22Rv1 (cell line): ENCODE results near the gene PUS1.
"Not testable (repeated sequence)": the region's sequence is repeated elsewhere in the genome, so short reads cannot be mapped to it uniquely, and the experiment has no call there.

Experiments
- H3K27ac ChIP-seq: fragments of 450-650 bp; 2 replicates; pipeline ENCODE4 v1.5.1; 2017
- ZFX ChIP-seq: fragments of 450-650 bp; IDR thresholded peaks from 2 replicates; pipeline ENCODE4 v1.6.1; 2017; ENCODE audit warnings: antibody characterized with exemption, borderline replicate concordance
- TF ChIP-seq, protein P1 (sequence below): fragments of 450-650 bp; IDR thresholded peaks from 2 replicates; pipeline ENCODE4 v1.5.1; 2017; ENCODE audit warnings: mild to moderate bottlenecking

The PUS1 gene

DNA sequence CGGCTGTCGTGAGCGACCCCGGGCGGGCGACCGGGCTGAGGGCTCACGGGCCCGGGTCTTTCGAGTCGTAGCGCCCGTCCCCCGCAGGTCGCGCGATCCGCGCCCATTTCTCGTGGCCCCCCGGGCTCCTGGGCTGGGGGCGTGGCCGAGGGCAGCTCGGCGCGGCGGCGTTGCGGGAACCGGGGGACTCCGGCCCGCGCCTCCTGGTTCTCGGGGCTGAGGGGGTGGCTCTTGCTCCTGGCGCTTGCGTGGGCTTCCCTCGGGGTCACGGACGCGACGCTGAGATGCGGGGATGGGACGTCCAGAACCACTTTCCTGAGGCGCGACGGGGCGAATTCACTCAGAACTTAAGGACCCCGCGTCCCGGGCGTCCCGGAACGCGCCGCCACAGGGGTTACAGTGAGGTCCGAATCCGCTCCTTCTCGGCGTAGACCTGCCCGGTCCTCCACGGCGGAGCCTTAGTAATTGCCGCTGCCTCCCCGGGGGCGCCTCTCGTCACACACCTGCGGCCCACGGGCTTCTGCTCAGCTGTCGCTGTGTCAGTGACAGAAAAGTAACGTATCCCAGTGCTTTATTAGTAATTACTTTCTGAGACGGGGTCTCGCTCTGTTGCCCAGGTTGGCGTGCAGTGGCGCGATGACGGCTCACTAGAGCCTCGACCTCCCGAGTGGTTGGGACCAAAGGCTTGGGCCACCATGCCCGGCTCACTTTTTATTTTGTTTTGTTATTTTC lies 21.3 kb downstream of the PUS1 start:
- TF ChIP-seq, protein P1, sequence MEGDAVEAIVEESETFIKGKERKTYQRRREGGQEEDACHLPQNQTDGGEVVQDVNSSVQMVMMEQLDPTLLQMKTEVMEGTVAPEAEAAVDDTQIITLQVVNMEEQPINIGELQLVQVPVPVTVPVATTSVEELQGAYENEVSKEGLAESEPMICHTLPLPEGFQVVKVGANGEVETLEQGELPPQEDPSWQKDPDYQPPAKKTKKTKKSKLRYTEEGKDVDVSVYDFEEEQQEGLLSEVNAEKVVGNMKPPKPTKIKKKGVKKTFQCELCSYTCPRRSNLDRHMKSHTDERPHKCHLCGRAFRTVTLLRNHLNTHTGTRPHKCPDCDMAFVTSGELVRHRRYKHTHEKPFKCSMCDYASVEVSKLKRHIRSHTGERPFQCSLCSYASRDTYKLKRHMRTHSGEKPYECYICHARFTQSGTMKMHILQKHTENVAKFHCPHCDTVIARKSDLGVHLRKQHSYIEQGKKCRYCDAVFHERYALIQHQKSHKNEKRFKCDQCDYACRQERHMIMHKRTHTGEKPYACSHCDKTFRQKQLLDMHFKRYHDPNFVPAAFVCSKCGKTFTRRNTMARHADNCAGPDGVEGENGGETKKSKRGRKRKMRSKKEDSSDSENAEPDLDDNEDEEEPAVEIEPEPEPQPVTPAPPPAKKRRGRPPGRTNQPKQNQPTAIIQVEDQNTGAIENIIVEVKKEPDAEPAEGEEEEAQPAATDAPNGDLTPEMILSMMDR, result no peak
- TF ChIP-seq ZFX, result no peak
- peak overlapping the region; percentile 84 for H3K27ac ChIP-seq

DNA sequence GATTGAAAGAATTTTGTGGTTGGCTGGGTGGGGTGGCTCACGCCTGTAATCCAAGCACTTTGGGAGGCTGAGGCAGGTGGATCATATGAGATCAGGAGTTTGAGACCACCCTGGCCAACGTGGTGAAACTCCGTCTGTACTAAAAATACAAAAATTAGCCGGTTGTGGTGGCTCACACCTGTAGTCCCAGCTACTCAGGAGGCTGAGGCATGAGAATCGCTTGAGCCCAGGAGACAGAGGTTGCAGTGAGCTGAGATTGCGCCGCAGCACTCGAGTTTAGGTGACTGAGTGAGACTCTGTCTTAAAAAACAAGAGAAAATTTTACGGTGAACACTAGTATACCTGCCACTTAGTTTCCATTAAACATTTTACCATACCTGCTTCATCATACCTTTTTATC lies 24.7 kb downstream of the PUS1 start:
- not testable (repeated sequence) for H3K27ac ChIP-seq

DNA sequence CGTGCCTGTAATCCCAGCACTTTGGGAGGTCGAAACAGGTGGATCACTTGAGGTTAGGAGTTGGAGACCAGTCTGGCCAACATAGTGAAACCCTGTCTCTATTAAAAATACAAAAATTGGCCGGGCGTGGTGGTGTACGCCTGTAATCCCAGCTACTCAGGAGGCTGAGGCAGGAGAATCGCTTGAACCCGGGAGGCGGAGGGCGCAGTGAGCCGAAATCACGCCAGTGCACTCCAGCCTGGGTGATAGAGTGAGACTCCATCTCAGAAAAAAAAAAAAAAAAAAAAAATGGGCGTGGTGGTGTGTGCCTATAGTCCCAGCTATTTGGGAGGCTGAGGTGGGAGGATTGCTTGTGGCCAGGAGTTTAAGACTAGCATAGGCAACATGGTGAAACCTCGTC lies 25.4 kb downstream of the PUS1 start:
- H3K27ac ChIP-seq, result not testable (repeated sequence)

DNA sequence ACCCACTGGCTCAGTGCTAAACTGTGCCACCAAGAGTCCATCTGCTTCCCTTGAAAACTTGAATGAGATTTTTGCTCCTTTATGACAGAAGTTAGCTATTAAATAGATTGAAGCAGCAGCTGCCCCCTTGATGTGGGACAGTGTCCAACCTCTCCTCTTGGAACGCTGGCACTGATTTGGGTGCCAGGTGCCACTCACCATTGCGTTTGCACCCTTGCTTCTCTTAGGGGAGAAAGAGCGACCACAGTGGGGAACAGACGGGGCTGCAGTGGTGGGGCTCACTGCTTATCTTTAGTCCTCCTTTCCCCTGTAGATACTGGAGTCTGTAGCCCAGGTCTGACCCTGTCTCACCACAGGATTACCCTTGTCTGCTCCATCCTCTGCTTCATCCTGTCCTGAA lies 30.0 kb downstream of the PUS1 start:
- H3K27ac ChIP-seq, result no peak overlapping the region
- TF ChIP-seq ZFX, result no peak
- TF ChIP-seq, protein P1, result no peak

DNA sequence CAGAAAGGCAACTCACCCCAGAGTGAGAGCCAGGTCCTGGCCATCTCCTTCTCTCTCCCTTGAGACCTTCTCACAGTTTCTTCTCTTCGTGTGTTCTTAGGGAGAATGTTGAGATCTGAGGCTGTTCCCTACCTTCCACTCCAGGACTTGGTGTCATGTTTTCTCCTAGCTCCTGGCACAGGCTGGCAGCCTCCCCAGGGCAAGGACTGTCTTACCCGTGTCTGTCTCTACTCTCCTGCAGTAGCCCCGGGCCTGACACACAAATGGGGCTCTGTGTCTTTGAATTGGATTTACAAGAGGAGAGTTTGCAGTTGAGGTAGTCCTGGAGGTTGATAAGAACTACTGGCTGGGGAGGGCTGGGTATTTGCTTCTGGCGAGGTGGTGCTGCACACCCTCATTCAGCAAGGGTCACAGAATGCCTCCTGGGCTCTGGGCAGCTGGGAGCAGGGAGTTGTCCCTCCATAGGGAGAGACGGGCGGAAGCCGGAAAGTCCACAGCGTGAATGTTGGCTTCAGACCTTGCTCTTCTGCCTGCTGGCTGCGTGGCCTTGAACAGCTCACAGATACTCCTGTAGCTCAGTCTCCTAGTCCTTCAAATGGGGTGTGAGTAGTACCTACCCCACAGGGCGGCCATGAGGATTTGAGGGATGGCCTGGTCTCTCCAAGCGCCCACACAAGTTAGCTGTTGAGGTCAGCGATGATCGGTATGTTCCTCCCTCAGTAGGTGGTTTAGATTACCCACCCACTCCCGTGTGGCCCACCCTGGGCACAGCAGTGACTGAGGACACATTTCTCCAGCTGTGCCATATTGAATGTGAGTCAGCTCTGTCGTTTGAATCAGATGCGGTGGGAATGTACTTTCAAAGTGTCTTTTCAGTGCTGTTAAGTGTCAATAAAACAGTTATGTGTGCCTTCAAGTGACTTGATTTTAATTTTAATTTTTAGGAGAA lies 30.8 kb downstream of the PUS1 start:
- TF ChIP-seq, protein P1, result no peak
- TF ChIP-seq ZFX, result no peak
- no peak overlapping the region for H3K27ac ChIP-seq

DNA sequence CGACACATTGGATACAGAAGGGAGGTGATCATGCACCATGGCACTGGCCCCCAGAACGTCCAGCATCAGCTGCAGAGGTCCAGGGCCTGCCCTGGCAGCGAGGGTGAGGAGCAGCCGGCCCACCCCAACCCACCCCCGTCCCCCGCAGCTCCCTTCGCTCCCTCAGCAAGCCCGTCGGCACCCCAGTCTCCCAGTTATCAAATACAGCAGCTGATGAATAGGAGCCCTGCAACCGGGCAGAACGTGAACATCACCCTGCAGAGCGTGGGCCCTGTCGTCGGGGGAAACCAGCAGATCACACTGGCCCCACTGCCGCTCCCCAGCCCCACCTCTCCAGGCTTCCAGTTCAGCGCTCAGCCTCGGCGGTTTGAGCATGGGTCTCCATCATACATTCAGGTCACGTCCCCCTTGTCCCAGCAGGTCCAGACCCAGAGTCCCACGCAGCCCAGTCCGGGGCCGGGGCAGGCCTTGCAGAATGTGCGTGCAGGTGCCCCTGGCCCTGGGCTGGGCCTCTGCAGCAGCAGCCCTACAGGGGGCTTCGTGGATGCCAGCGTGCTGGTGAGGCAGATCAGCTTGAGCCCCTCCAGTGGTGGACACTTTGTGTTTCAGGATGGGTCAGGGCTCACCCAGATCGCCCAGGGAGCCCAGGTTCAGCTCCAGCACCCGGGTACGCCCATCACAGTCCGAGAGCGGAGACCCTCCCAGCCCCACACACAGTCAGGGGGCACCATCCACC lies 31.7 kb downstream of the PUS1 start:
- not testable (repeated sequence) for H3K27ac ChIP-seq

DNA sequence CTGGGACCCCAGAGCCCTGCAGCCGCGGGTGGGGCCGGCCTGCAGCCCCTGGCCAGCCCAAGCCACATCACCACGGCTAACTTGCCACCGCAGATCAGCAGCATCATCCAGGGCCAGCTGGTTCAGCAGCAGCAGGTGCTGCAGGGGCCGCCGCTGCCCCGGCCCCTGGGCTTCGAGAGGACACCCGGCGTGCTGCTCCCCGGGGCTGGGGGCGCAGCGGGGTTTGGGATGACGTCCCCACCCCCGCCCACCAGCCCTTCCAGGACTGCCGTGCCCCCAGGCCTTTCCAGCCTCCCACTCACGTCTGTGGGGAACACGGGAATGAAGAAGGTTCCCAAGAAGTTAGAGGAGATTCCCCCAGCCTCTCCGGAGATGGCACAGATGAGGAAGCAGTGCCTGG lies 32.3 kb downstream of the PUS1 start:
- not testable (repeated sequence) for H3K27ac ChIP-seq

DNA sequence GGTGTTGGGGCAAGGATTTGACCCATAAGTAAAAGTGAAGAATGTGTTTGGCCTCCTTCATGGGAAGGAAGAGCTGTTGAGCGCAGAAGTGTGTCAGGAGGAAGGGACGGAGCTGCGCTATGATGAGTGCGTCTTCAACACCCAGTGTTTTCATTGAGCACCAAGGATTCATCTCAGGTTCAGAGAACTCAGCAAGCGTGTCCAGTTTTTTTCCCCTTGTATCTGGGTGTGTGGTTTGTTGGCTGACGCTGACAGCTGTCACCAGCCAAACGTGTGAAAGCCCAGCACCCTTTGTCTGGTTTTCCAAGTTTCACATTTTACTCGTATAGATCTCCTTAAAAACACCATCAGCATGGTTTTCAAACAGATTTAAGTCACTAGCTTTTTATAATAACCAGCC lies 33.0 kb downstream of the PUS1 start:
- TF ChIP-seq, protein P1, result no peak
- no peak for TF ChIP-seq ZFX
- H3K27ac ChIP-seq, result no peak overlapping the region

DNA sequence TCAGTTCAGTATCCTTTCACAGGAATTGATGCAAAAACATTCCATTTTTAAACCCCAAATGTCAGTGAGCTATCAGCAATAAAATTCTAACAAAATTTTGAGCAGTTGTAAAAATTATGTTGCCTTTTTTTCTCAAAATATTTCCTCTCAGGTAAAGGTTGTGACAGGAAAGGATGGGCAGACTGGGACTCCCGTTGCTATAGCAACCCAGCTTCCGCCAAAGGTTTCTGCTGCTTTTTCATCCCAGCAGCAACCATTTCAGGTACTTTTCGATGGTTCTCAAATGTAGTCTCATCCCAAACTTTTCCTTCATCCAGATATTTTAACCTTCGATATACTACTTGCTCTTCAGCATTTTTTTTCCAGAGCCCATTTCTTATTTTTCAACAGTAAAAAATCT lies 34.3 kb downstream of the PUS1 start:
- TF ChIP-seq, protein P1, result no peak
- TF ChIP-seq ZFX, result no peak
- no peak overlapping the region for H3K27ac ChIP-seq
